GM18907 (cell line): Measurements from ENCODE around the gene HDAC4.

Experiments
- ATAC-seq: cut with Tn5 transposase; IDR thresholded peaks from one replicate; pipeline ENCODE4 v1.9.1; 2021; ENCODE audit warnings: mild to moderate bottlenecking, moderate library complexity; ENCODE audit not compliant: unreplicated experiment

HDAC4 gene

DNA sequence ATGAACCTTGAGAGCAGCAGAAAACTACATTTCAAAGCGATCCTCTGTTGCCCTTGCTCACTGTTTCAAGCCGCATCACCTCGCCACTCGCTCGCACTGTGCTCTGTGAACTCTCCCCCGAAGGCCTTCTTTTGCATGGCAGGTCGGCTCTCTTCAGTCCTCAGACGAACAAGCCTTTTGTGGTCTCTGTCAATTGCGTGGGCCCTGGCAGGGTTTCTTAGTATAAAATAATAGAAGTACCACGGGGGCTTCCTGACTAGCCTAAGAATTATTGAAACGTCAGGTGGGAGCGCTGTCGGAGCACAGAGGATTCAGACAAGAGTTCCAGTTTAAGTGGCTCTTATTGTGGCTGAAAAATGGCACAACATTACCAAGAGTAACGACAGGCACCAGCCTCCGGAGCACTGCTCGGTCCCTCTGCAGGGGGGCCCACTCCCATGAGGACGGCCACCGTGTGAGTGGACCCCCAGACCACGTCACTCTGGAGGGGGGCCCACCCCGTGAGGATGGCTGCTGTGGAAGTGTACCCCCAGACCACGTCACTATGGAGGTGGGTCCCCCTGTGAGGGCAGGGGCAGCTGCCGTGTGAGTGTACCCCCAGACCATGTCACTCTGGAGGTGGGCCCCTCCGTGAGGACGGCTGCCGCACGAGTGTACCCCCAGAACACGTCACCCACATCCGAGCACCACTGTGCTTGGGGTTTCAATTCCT is 237.7 kb downstream of the HDAC4 start:
- ATAC-seq, result no peak

DNA sequence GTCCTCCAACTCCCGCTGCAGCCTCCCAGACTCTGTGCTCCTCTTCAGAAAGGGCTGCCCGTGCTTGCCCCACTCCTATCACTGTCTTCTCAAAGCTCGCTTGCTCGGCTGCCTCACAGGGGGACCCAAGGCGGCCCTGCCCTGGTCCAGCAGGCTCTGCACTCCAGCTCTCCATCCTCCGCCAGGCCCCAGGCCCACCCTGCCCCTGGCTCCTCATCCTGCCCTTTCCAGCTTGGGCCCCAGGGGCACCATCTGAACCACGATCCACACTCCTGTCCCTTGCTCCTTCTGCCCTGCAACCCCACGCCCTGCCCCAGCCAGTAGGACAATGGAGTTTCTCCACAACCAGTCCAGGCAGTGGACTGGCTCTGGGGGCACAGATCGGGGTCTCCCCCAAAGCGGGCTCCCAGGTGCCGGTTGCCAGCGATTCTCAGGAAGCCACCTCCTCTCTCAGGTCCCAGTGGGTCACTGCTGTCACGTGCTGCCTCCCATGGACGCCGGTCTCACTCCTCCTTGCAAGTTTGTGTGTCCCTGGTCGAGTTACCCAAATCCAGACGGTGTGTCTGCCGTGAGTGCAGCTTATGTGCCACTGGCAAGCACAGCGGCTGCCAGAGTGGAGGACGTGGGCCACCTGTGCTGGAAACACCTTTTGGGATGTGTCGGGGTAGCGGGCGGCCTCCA is 238.5 kb downstream of the HDAC4 start:
- no peak for ATAC-seq

DNA sequence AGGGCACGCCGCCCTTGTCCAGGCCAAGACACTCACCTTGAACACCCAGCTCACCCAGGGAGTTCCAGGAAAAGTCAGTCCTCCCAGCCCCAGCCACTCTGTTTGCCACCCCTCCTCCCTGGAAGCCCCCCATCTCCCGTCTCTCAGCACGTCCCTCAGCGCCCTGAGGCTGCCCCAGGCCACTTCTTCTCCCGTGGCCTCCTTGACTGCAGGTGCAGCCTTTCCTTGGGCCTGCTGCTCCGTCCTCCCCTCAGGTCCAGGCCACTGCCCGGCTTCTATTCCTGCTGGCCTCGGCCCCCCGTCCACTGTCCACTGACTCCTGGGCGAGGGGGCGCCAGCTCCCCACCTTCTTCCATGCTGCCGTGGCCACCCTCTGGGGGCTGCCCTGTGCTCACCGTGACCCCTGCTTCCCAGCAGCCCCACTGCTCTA is 239.1 kb downstream of the HDAC4 start:
- ATAC-seq, result no peak

DNA sequence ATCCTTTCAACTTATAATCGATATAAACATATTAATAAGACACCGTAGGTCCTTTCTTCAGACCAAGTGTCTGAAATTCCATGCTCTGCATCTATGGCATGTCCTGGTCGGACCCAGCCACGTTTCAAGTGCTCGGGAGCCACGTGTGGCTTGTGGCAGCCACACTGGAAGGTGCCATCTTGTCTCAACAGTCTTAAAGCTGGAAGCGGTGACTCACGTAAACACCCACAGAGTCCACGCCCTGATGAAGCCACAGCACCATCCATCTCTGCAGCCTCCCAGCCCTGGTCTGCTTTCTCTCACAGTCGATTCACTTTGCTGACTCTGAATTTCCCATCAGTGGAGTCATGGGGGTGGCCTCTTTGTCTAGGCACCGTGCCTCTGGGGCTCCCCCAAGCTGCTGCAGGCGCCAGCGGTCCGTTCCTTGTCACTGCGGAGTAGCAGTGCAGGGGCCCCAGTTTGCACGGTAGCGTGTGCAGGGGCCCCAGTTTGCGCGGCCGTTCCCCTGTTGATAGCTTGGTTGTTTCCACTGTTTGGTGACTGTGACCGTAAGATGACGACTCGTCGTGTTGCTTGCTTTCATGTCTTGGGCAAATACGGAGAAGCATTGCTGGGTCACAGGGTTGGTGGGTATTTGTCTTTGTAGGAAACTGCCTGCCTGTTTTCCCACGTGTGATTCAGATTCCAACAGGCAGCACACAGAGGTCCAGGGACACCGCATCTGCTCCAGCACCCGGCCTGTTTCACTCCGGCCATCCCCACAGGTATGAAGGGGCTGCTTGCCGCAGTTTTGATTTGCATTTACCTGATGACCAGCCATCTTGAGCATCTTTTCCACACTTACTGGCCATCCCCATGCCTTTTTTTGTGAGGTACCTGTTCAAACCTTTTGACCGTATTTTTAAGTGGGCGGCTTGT is 240.3 kb downstream of the HDAC4 start:
- ATAC-seq, result no peak

DNA sequence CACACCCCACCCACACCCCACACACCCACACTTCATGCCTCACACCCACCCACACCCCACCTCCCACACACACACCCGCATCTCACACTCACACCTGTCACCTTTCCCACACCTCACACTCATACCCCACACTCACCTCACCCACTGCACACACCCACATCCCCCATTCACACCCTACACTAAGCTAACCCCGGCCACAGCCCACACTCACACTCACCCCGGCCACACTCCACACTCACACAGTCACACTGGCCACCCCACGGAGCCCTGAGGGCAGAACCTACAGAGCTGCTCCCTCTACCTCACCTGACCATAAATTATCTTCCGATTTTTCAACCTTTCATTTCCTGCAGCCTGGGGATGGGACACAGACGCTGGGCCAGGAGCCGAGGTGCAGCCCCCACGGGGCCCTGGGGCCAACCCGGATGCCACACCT is 241.3 kb downstream of the HDAC4 start:
- ATAC-seq, result no peak

DNA sequence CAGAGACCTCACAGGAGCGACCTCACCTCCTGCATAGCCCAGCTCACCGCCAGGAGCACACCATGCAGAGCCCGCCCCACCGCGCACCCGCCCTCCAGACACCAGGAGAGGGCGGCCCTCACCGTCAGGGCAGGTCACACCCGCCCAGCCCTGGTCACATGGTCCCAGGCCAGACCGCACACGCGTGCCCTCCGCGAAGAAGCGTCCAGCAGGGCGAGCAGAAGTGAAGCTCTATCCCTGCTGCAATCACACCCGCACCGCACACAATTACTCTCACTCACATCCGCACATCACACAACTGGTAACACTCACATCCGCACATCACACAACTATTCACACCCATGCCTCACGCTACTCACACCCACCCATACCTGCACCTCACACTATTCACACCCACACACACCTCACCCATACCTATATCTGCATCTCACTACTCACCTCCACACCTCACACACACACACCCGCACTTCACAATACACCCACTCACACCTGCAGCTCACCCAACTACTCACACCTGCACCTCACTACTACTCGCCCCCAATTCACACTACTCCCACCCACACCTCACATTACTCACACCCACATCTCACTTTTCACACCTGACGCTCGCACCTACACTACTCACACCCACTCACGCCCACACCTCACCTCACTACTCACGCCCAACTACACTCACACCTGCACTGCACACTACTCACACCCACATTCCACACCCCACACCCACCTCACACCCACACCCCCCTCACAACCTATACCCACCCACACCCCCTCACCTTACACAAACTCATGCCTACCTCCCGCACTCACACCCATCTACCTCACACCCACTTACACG is 242.0 kb downstream of the HDAC4 start:
- ATAC-seq, result no peak

DNA sequence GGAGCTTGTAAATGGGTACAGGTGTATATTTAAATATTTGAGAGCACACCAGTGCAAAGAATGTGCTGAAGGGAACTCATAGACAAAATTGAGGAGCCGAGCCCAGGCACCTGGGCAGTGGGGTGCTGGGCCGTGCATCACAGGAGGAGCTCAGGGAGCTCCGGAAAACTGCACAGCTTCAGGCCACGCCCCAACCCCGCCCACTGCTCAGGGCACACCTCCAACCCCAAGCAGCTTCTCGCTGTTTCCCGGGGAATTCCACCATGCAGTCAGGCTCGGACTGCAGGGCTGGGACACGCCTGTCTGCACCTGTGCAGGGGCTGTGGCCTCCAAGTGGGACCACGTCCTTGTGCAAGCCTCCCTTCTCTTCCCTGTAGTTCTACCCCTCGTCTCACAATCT is 243.0 kb downstream of the HDAC4 start:
- ATAC-seq, result no peak

DNA sequence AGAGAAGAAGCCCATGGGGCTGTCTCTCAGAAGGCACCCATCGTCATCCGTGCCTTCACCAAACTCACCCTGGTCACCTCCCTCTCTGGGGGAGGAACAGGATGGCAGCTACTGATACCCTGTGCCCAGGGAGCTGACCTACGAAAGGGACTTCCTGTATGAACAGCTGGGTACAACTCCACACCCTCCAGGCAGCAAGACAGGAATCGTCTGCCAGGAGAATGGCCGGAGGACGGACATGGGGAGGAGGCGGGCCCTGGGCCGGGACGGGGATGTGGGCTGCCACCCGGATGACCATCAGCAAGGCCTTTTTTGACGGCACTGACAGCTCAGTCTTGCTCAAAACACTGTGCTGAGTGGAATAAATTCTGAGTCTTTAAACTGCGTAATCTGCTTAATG is 243.6 kb downstream of the HDAC4 start:
- no peak for ATAC-seq

DNA sequence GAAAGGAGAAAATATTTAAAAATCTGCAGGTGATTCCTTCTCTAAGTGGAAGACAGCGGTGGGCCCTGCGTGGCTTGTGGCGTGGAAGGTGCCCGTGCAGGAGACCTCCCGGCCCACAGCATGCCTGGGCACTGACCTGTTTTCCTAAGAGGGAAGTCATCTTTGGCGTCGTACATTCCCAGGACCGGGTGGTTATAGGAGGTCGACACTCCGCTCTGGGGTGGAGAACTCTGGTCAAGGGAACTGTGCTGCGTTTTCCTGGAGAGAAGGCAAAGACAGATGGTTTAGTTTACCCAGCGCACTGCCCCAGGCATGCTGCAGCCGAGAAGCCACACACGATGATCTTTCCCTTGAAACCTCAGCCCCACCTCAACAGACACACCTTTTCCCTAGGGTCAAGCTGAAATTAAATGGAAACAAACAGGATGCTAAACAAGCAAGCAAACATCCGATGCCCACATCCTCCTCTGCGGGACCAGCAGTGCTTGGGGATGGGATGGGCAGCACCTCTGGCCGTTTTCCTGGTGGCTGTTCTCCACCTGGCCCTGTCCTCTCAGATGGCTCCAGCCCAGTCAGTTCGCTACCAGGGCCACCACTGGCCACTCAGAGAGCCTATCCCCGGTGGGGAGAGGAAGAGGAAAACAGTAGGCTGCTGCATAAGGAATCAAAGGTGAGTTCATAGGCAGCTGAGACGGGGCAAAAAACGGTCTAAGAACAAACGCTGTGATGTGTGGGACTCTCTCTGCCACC is 244.1 kb downstream of the HDAC4 start:
- no peak for ATAC-seq

DNA sequence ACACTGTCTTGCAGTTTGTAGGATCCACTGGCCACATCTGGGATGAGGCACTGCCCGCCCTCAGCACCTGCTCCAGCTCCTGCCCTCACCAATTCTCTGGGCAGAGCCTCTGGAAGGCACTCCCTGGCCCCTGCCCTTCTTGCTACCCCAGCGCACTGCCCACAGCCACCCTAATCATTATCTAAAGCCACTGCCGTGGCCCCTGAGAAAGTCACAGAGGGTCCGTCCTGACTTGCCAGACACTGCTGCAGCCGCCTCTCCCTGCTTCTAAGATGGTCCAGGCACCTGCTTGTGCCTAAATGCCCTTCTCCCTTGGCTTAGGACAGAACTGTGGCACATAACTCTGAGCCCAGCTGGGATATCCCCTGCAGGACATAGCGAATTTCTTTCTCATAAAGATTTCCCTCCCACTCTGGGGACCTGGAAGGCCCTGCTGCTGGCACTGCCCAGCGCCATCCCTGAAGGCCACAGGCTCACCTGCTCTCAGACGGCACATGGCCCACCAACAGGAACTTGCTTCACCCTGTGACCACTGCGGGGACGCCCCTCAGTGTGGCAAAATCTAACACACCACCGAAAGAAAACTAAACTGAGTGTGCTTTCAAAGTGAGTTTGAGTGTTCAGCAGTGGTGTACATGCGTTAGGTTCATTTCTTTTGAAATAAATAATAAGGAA is 244.9 kb downstream of the HDAC4 start:
- ATAC-seq, result no peak

DNA sequence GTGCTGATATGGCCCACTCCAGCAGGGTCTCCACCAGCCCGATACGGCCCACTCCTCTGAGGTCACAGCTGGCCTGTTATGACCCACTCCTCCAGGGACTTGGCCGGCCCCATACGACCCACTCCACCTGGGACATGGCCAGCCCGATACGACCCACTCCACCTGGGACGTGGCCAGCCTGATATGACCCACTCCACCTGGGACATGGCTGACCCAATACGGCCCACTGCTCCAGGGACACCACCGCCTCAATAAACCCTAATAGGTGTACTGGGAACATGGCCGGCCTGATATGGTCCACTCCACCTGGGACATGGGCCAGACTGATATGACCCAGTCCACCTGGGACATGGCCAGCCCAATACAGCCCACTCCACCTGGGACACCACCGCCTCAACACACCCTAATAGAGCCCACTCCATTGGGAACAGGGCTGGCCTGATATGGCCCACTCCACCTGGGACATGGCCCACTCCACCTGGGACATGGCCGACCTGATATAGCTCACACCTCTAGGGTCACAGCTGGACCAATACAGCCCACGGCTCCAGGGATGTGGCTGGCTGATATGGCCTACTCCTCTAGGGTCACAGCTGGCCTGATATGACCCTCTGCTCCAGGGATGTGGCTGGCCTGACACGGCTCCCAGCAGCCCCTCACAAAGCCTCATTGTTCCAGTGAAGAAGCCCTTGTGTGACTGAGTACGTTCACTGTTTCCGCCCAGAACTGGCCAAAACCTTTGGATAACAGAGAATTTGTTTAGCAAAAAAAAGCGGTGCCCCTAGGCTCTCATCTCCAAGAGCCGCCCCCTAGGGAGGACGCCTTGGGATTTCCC is 245.6 kb downstream of the HDAC4 start:
- no peak for ATAC-seq

DNA sequence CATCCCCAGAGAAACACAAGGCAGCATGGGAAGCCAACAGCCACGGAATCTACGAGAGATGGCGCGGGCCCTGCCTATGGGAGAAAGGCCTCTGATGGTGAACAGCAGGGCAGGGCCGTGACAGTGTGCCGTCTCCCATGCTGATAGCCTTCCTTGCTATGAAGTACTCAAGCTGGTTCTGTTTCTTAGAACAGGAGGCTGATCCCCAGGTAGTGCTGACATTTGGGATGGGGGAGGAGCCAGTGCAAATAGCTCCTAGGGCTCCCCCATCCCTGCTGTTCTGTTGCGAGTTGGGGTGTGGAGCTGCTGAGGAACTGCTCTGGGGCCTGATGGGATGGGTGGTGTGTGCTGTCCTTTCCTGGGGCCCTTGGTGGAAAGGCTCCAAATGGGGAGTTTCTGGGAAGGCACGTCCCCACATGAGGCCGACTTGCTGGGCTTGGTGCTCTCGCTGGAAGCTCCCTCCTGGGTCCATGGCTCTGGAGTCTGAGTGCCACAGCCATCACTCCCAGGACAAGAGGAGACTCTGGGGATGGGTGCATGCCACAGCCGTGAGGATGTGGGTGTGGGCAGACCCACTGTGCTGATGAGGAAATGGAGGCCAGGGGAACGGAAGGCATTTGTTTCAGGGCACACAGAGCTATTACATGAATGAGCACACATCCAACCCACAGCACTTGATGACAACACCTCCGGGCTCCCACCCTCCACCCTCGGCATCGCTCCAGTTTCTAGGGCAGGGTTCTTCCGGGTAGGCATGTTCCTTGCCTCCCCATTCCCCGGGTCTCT is 246.8 kb downstream of the HDAC4 start:
- ATAC-seq, result no peak

DNA sequence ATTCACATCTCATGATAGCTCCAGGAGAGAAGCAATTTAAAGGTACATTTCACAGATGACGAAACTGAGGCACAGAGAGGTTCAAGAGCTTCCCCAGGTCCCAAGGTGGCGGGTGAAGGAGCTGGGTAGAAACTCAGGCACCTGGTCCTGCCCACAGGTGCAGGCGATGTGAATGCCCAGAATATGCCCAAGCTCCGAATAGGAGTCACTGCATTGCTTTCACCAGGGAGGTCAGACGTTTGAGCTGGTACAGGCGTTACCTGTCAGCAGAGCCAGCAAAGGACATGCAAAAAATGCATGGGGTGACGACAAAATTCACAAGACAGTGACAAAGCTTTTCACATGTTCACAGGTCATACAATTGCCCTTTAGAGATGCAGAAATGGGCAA is 247.9 kb downstream of the HDAC4 start:
- ATAC-seq, result no peak

DNA sequence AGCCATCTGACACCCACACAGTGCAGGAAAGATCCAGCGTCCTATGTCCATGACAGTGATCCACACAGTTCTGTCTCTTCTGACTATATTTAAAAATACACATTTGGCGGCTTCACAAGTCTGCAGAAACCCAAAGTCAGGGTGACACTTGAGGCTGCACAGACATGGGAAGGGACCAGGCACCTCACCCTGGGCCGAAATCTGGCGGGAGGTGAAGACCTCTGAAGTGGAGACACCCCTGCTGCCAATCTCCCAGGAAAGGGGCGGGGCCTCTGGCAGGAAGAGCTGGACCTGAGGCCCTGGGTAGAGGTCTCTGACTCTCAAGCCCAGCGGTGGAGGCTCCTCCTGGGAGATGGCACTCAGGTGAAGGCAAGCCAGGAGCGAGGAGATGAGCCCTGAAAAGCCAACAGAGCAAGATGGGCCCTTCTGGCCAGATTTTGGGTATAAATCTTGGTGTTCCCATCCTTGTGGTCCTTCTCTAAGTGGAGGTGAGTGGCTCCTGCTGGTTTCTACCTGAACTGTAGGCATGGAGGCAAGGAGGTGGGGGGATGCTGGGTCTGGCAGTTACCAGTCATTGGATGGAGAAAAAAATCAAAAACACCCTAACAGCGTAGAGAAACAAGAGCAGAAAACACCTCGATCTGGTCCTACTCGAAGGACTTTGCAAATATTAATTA is 248.4 kb downstream of the HDAC4 start:
- no peak for ATAC-seq

DNA sequence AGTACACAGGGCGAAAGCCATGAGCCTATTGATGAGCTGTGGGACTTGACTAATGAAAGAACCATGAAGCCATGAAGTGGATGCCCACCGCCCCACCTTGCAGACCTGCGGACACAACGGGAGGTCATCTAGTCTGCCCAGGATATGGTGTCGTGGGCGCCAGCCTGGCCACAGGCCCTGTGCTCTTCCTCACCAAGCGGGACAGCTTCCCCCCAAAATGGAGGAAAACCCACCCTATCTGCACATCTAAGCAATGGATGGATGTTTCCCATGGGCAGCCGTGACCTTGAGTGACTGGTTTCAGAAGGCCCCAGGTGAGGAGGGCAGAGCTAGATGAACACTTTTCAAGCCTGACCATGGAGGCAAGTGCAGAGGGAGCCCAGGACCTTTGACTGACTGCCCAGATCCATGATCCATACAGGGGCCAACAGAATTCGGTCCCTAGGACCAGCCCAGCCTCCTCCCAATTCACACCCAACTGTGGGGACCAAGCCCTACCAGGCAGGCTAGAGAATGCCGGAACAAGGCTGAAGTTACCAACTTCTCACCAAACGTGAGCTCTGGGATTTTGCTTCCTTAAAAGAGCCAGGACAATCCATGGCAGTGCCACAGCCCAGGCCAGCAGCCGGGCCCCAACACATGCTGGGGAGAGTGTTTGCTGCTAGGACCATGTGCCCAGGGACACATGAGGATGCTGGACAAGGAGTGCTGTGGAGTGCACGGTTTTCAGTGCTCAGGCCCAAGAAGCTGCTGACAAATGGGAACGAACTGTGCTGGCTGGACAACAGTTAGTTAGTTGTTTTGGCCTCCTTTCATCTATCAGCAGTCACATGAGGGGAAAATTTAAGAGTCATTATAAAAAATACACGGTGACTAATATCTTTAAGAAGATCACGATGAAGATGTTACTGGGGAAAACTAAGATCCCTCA is 249.4 kb downstream of the HDAC4 start:
- ATAC-seq, result no peak
